Right lung (tissue), 5 donors: ENCODE results near the gene ABCB9. TPM values are rescaled to one million over a fixed set of nuclear protein-coding genes. Genes with fewer than 3 reads are reported as not detected.

ENCODE experiments used
- DNase-seq, 2 donors: peaks; one replicate each; pipeline ENCODE4 v3.0.0-alpha.2; 2013
- polyA plus RNA-seq, 5 donors: library from polyadenylated mRNA; unstranded; fragments of 120-200 nt; gene quantifications; one replicate each; pipeline versions ENCODE4 v1.2.1 to v1.2.3, GENCODE V29; 2013; ENCODE audit warnings: inconsistent platforms in 1 of 5, low replicate concordance in 1 of 5; ENCODE audit not compliant: insufficient read length in 5 of 5, insufficient read depth in 1 of 5

The ABCB9 gene
- polyA plus RNA-seq, 5 donors, result 6.9 to 11.5 (median 9.0) TPM

DNA sequence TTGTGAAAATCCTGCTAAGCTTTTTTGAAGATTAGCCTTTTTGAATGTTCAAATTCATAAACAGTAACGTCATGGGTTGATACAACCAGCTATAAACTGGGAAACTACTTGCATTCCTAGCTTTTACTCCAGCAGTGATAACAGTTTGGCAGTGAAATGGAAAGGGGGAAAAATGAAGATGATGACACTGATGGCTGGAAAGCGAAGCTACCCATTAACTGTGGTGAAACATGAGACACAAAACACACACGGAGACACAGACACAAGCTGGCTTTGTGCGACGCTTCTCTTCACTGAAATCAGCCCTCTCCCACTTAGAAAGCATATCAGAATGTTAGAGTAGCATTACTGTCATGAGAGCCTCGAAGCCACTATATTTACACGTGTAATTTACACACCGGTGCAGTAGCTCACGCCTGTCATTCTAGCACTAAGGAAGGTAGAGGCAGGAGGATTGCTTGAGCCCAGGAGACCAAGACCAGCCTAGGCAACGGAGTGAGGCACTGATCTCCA is 86.1 kb downstream of the ABCB9 start:
- DNase-seq, result no peak

Other genes starting within 250 kb of the ABCB9 start
- gene HCAR3, start 249.7 kb downstream of the ABCB9 start, polyA plus RNA-seq, result under 1 TPM; 0.09 to 0.10 (median 0.09) TPM
- under 1 TPM; 0.23 to 0.49 (median 0.38) TPM for gene HCAR1, start 235.6 kb downstream of the ABCB9 start, polyA plus RNA-seq
- 10 to 100 TPM; 76.3 to 92.5 (median 89.4) TPM for gene DENR, start 213.6 kb downstream of the ABCB9 start, polyA plus RNA-seq
- gene CCDC62, start 191.9 kb downstream of the ABCB9 start, polyA plus RNA-seq, result under 1 TPM; 0.35 to 0.75 (median 0.44) TPM
- gene HIP1R, start 131.0 kb downstream of the ABCB9 start, polyA plus RNA-seq, result 10 to 100 TPM; 21.6 to 31.7 (median 27.4) TPM
- gene VPS37B, start 70.3 kb downstream of the ABCB9 start, polyA plus RNA-seq, result 10 to 100 TPM; 21.1 to 33.0 (median 24.2) TPM
- 10 to 100 TPM; 15.1 to 23.7 (median 16.8) TPM for gene OGFOD2, start 8.8 kb upstream of the ABCB9 start, polyA plus RNA-seq
- 100 to 1,000 TPM; 139 to 250 (median 155) TPM for gene ARL6IP4, start 14.2 kb upstream of the ABCB9 start, polyA plus RNA-seq
- gene PITPNM2, start 184.6 kb upstream of the ABCB9 start, polyA plus RNA-seq, result 10 to 100 TPM in 4 of 5 donors, 1 to 10 TPM in 1; 9.7 to 16.1 (median 11.3) TPM